Measurements from ENCODE around the gene KSR1.
"Not testable (repeated sequence)": the region's sequence is repeated elsewhere in the genome, so short reads cannot be mapped to it uniquely, and the experiment has no call there.

Gene KSR1

GRCh38 chr17:27668488-27668823, 212.2 kb downstream of the KSR1 start:
- no peak overlapping the region for H3K4me3 Mint-ChIP-seq
- H3K27ac Mint-ChIP-seq = no peak overlapping the region
- no peak for DNase-seq
- H3K27me3 Mint-ChIP-seq = no peaks in the 10 kb centered on the region
- no peaks in the 10 kb centered on the region for H3K9me3 Mint-ChIP-seq
- no peaks in the 10 kb centered on the region for H3K36me3 Mint-ChIP-seq (ENCODE audit: low read depth)
- no peaks in the 10 kb centered on the region for H3K4me1 Mint-ChIP-seq (ENCODE audit: low read depth)

- Mint-ChIP-seq H3K27me3 (no peaks in the 10 kb centered on the region), H3K4me1 (ENCODE audit: low read depth) (no peaks in the 10 kb centered on the region)
- DNase-seq = no peak
Measured at GRCh38 chr17:27669136-27669535, 212.9 kb downstream of the KSR1 start.

GRCh38 chr17:27669850-27670249, 213.6 kb downstream of the KSR1 start:
- H3K4me1 Mint-ChIP-seq (ENCODE audit: low read depth) = no peaks in the 10 kb centered on the region
- no peak for DNase-seq

More at GRCh38 chr17:27669136-27669535, 212.9 kb downstream of the KSR1 start:
- Mint-ChIP-seq H3K9me3 (no peaks in the 10 kb centered on the region), H3K36me3 (ENCODE audit: low read depth) (no peaks in the 10 kb centered on the region), H3K27ac (no peak overlapping the region), H3K4me3 (no peak overlapping the region)

GRCh38 chr17:27670791-27671590, 214.7 kb downstream of the KSR1 start:
- Mint-ChIP-seq H3K27ac (no peak overlapping the region), H3K4me3 (no peak overlapping the region), H3K9me3 (no peaks in the 10 kb centered on the region), H3K4me1 (ENCODE audit: low read depth) (no peaks in the 10 kb centered on the region), H3K27me3 (no peaks in the 10 kb centered on the region), H3K36me3 (ENCODE audit: low read depth) (no peaks in the 10 kb centered on the region)
- DNase-seq = no peak

More at GRCh38 chr17:27669850-27670249, 213.6 kb downstream of the KSR1 start:
- Mint-ChIP-seq H3K27me3 (no peaks in the 10 kb centered on the region), H3K27ac (no peak overlapping the region), H3K9me3 (no peaks in the 10 kb centered on the region), H3K4me3 (no peak overlapping the region), H3K36me3 (ENCODE audit: low read depth) (no peaks in the 10 kb centered on the region)

- Mint-ChIP-seq H3K4me3 (no peak overlapping the region), H3K36me3 (ENCODE audit: low read depth) (no peaks in the 10 kb centered on the region), H3K27ac (no peak overlapping the region), H3K4me1 (ENCODE audit: low read depth) (no peaks in the 10 kb centered on the region), H3K27me3 (no peaks in the 10 kb centered on the region), H3K9me3 (no peaks in the 10 kb centered on the region)
- no peak for DNase-seq
Measured at GRCh38 chr17:27671591-27671910, 215.3 kb downstream of the KSR1 start.

GRCh38 chr17:27671977-27672480, 215.8 kb downstream of the KSR1 start:
- not testable (repeated sequence) for H3K27ac Mint-ChIP-seq; H3K36me3 Mint-ChIP-seq (ENCODE audit: low read depth); H3K9me3 Mint-ChIP-seq; H3K4me1 Mint-ChIP-seq (ENCODE audit: low read depth); H3K27me3 Mint-ChIP-seq; H3K4me3 Mint-ChIP-seq; DNase-seq

- Mint-ChIP-seq H3K27ac (no peak overlapping the region), H3K4me1 (ENCODE audit: low read depth) (no peaks in the 10 kb centered on the region), H3K27me3 (peaks cover 3% of the 10 kb centered on the region), H3K9me3 (no peaks in the 10 kb centered on the region), H3K36me3 (ENCODE audit: low read depth) (no peaks in the 10 kb centered on the region), H3K4me3 (no peak overlapping the region)
- no peak for DNase-seq
Measured at GRCh38 chr17:27674335-27674734, 218.1 kb downstream of the KSR1 start.
